Subcutaneous adipose tissue (tissue), 4 donors: ENCODE data around the gene SPSB1. TPM values are rescaled to one million over a fixed set of nuclear protein-coding genes. Genes with fewer than 3 reads are reported as not detected.

Source experiments
- CTCF ChIP-seq: fragments of 450-650 bp; IDR thresholded peaks from one replicate; pipeline ENCODE4 v1.5.1; 2016; ENCODE audit warnings: low read depth, mild to moderate bottlenecking, control low read depth, antibody characterized with exemption, moderate library complexity
- total RNA-seq, 4 donors: library from RNA; depleted of rRNA; stranded (reverse); fragments of >200 nt; gene quantifications; one replicate each; pipeline ENCODE4 v1.1.0, GENCODE V29; 2016

Gene SPSB1
- total RNA-seq, 4 donors from 2014 or later = 39.8 to 87.8 (median 53.6) TPM

- TF ChIP-seq CTCF = no peak
These were observed 24.7 kb upstream of the SPSB1 start for GRCh38 chr1:9267827-9268581.

- no peak for TF ChIP-seq CTCF
These were observed 23.6 kb upstream of the SPSB1 start for GRCh38 chr1:9269078-9269501.

- no peak for TF ChIP-seq CTCF
These were observed 23.0 kb upstream of the SPSB1 start for GRCh38 chr1:9269721-9270120.

GRCh38 chr1:9270290-9270883 is 22.3 kb upstream of the SPSB1 start:
- no peak for TF ChIP-seq CTCF

GRCh38 chr1:9271283-9271682 is 21.4 kb upstream of the SPSB1 start:
- no peak for TF ChIP-seq CTCF

- TF ChIP-seq CTCF = no peak
These were observed 20.7 kb upstream of the SPSB1 start for GRCh38 chr1:9271861-9272595.

- TF ChIP-seq CTCF = no peak
These were observed 19.5 kb upstream of the SPSB1 start for GRCh38 chr1:9273177-9273576.
